ENCODE results near the gene GSTM3.
A peak's percentile ranks its signal among the peaks of the same experiment; 100 is the strongest.
"Not testable (repeated sequence)": the region's sequence is repeated elsewhere in the genome, so short reads cannot be mapped to it uniquely, and the experiment has no call there.

GSTM3 gene

DNA sequence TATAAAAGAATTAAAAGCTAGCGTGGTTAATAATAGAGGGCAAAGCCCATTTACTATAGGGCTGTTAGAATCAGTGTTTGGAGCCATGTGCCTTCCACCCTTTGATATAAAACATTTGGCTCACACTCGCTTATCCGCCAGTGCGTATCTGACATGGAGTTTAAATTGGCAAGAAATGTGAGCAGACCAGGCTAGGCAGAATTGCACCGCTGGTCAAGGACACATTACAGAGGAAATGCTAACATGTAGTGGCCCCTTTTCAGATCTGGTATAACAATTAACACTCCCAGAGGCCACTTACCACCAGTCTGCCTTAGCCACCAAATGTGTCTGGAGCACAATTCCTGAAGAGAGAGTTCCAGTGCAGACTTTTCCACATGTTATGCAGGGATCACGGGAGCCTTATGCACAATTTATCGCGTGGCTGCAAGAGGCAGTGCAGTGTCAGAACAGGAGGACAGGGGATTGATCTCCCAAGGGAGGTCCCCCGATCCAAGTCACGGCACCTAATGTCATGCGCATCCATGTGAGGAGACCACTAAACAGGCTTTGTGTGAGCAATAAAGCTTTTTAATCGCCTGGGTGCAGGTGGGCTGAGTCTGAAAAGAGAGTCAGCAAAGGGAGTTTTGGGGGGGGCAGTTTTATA is 14.0 kb downstream of the GSTM3 start:
- no peak for DNase-seq (ENCODE audit: low read depth, low spot score)

DNA sequence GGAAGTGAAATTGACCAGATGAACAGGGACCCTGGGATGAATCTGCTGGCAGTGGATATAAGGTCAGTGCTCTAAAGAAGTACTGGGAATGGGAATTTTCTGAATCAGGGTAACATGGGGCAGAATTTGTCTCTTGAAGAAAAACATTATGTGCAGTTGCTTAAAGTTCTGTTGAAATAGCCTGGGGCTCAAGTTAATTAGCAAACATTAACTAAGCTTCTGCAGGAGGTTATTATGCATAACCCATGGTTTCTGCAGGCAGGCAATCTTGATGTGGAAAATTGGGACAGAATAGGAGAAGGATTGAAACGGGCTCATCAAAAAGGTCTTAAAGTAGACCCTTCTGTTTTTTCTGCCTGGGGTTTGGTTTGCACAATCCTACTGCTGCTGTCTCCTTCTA is 14.8 kb downstream of the GSTM3 start:
- no peak for DNase-seq (ENCODE audit: low read depth, low spot score)

DNA sequence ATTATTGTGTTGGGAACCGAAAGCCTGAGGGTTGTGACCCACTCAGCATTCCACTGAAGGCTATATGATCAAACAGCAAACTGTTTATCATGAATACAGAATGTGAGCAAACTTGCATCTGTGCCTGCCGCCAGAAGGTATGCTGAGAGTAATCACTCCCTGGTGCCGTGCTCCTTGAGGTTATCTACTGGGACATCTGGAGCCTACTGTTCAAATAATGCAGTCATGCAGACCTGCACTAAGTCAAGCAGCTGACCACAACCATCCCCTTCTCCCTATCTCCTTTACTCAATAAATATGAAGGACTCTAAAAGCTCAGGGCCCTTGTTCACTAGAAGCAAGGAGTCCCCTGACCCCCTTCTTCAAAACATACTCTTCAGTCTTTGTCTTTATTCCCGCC is 15.3 kb downstream of the GSTM3 start:
- no peak for DNase-seq (ENCODE audit: low read depth, low spot score)

DNA sequence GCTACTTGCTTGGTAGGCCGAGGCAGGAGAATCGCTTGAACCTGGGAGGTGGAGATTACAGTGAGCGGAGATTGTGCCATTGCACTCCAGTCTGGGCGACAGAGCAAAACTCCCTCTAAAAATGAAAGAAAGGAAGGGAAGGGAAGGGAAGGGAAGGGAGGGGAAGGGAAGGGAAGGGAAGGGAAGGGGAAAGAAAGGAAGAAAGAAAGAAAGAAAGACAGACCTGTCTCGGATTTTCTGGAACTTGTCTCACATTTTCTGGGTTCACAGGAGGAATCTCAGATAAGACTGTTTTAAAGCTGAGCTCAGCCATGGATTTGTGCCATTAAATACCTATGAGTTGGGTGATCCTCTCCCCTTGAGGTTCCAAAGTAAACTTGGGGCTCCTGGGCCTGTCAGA is 15.9 kb downstream of the GSTM3 start:
- no peak for DNase-seq (ENCODE audit: low read depth, low spot score)

DNA sequence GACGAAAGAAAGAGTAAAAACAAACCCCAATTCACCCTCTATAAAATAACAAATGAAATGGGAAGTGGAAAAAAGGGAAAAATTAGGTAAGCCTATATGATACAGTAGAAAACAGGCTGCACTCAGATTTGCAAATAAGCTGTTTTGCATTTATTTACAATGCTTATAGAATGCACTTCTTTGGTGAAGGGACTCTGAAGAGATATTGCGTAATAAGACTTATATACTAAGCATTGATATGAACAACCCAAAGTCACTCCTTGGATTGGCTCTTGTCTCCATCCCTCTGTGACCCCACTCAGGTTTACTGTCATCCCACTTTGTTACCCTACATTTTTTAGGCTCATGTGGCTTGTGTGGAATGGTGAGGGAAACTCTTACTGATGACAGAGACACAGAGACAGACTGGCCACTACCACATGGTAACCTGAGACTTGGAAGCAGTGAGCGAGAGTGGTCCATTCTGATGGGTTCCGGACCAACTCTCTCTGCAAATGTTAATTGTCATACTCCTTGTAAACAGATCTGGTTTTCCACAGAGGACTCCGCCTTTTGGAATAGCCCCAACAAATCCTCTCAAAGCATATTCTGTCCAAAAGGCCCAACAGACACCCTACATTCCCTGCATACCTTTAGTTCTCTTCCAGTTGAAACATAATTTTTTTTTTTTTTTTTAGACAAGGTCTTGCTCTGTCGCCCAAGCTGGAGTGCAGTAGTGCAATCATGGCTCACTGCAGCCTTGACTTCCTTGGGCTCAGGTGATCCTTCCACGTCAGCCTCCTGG is 17.7 kb downstream of the GSTM3 start:
- peak; percentile 18 for DNase-seq (ENCODE audit: low read depth, low spot score)

DNA sequence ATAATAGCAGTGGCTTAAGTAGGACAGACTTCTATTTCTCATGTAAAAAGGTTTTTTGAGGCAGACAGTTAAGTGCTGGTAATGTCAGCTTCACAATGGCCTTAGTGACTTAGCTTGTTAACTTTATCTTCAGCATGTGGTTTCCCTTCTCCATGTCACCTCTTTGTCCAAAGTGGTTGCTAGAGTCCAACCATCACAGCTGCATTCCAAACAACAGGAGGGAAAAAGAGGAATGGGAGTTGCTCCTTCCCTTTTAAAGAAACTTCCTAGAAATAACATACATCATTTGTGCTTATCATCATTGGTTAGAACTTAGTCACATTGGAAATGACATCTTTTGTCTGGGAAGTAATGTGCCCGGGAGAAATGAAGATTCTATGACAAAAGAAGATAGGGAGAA is 18.9 kb downstream of the GSTM3 start:
- DNase-seq (ENCODE audit: low read depth, low spot score) = no peak

DNA sequence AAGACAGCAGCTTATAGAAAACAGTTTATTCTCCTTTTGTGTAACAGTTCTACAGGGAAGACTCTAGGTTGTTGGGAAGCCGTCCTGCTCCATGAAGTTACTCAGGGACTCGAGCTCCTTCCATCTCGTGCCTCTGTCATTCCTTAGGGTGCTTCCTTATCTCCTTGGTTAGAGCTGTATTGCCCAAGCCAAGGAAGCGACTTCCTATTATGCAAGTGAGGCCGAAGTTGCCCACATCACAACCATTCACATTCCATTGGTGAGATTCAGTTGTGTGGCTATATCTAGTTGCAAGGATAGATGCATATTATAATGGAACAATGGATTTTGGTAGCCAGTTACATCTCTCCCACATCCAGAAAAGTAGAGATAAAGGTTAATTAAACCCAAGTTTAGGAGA is 19.8 kb downstream of the GSTM3 start:
- no peak for DNase-seq (ENCODE audit: low read depth, low spot score)

DNA sequence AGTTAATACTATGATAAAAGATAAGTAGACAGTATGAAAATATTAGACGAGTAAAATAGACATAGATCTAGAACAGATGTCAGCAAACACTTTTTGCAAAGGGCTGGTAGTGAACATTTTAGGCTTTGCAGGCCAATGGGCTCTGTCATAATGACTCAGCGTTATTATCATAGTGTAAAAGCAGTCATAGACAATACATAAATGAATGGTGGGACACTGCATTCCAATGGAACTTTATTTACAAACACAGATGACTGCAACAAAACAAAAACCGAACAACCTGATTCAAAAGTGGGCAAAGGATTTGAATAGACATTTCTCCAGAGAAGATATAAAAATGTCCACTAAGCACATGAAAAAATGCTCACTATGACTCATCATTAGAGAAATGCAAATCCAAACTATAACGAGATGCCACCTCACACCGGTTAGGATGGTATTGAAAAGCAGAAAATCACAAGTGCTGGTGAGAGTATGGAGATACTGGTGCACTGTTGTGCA is 21.5 kb downstream of the GSTM3 start:
- DNase-seq (ENCODE audit: low read depth, low spot score) = peak; percentile 31

DNA sequence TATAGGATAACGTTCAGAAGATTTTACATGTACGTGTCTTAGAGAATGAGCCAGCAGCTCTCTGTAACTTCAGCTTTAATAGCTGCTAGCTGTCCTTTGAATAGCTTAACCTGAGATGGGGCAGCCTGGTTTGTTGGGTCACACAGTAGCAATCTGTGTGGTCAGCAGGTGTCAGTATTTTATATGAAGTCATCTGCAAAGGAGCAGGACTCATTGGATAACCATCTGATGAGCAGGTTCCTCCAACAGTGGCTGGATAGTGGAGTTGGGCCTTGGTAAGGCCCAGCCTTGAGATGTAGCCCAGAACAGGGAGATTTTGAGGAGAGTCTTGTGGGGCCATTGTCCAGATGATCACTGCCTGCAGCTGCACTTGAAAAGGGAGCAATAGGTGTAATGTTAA is 22.3 kb downstream of the GSTM3 start:
- DNase-seq (ENCODE audit: low read depth, low spot score) = peak; percentile 18

DNA sequence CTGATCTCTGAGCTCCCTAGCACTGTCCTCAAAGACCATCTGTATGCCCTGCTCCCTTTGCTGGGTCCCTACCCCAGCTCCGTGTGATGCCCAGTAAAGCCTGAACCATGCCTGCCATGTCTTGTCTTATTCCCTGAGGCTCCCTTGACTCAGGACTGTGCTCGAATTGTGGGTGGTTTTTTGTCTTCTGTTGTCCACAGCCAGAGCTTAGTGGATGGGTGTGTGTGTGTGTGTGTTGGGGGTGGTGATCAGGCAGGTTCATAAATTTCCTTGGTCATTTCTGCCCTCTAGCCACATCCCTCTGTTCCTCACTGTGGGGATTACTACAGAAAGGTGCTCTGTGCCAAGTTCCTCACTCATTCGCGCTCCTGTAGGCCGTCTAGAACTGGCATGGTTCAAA is 23.1 kb downstream of the GSTM3 start:
- DNase-seq (ENCODE audit: low read depth, low spot score) = no peak

DNA sequence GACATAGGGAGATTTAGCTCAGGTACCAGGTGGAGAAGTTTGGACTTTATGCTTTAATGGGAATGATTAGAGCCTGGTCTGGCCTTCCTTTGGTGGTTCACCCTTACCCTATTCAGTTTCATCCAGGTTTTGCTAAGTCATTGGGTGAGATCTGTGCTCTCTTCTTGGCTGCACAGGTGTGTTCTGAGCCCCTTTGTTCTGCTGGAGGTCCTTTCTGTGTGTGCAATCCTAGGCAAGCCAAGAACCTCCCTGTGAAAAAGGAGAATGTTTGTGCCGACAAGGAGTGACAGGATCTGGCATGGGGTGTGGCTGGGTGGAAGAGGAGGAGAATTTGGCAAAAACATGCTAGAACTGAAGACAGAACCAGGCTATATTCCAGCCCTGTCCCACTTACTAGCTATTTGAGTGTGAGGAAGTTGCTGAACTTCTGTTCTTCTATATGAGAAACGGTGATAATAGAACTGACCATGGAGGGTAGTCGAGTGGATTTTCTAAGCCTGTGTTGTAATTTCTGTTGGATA is 24.2 kb downstream of the GSTM3 start:
- no peak for DNase-seq (ENCODE audit: low read depth, low spot score)

DNA sequence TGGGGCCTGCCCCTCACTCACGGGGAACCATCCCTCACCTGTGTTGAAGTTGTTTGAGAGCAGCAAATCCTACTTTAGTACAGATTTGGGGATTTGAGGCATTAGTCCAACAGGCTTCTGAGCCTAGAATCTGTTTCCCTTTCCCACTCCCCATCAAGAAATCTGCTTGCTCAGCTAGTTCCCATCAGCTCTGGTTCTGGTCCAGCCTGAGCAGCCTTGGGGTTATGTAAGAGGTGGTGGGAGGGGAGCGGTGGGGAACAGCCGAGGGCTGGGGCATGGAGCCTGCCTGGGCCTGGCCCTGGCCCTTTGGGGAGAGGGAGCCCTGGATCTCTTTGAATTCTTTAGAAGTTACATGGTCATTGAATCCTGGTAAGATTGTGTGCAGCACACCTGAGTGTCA is 24.7 kb downstream of the GSTM3 start:
- DNase-seq (ENCODE audit: low read depth, low spot score) = peak; percentile 0

DNA sequence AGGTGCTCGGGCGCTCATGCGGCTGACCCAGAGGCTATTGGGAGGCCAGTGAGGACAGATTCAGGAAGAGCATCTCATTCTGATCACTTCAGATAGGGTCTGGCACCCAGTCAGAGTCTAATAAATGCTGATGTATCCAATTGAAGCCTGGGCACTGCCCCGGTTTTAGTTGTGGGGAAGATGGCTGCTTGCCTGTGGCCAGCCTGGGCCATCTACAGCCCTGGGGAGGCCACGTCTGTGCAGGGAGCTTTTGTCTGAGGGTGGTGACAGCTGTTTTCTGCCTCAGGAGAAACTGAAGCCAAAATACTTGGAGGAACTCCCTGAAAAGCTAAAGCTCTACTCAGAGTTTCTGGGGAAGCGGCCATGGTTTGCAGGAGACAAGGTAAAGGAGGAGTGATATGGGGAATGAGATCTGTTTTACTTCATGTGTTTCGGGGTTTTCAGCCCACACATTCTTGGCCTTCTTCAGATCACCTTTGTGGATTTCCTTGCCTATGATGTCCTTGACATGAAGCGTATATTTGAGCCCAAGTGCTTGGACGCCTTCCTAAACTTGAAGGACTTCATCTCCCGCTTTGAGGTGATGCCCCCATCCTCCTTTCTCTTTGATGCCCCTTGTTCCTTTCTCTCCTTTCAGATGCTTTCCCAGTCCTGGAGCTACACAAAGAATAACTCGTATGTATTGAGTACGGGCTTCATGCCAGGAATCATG is 26.0 kb downstream of the GSTM3 start:
- peak; percentile 0 for DNase-seq (ENCODE audit: low read depth, low spot score)

DNA sequence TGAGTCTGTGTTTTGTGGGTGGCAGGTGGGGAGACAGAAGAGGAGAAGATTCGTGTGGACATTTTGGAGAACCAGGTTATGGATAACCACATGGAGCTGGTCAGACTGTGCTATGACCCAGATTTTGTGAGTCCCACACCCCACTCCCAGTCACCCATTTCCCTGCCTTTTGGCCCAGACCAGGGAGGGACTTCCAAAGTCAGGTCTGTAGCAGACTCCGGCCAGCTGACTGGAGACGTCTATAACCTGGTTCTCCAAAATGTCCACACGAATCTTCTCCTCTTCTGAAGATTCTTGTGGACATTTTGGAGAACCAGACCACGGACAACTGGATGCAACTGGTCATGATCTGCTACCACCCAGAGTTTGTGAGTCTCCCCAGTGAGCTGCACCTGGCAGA is 27.2 kb downstream of the GSTM3 start:
- no peak for DNase-seq (ENCODE audit: low read depth, low spot score)

DNA sequence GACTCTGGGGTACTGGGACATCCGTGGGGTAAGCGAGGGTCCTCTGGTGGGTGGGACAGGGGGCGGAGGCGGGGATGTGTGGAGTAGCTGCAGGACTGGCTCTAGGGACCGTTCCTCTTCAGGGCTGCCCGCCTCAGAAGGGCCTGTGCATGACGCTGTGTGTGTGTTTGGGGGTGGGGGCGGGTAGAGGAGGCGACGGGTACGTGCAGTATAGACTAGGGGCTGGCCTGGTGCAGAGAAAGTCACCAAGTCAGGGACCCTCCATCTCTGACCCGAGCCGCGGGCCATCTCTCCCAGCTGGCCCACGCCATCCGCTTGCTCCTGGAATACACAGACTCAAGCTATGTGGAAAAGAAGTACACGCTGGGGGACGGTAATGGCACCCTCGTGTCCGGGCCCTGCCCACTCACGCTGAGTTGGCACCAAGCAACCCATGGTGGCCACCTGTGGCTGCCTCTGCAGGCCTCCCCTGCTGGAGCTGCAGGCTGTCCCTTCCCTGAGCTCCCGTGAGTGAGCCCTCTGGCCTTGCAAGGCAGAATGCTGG is 28.4 kb downstream of the GSTM3 start:
- DNase-seq (ENCODE audit: low read depth, low spot score) = no peak

DNA sequence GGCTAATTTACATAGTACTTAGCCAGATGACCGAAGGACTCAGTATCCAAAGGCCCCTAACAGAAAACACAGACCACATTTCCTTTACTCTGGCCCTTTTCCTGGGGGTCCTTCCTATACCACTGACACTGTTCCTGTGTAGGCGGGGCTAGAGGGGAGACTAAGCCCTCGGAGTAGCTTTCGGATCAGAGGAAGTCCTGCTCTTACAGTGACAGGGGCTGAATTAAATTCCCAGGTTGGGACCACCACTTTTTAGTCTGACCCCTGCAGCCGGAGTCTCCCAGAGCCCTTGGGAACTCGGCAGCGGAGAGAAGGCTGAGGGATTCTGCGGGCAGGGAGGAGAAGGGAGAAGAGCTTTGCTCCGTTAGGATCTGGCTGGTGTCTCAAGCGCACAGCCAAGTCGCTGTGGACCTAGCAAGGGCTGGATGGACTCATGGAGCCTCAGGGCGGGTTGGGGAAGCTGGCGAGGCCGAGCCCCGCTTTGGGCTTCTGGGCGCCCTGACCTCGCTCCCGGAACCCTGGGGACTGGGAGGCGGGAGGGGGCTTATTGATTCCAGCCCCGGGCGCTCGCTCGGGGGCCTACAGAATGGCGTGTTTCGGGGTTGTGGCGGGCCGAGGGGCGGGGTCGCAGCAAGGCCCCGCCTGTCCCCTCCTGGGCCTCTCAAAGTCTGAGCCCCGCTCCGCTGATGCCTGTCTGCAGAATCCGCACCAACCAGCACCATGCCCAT is 29.1 kb downstream of the GSTM3 start, which contains the start of gene GSTM5:
TSS of gene GSTM5 (plus strand) at position 659 of the 728 bp plus-strand sequence. CDS start at position 721, 62 bp downstream.
- DNase-seq (ENCODE audit: low read depth, low spot score) = peak; percentile 1

DNA sequence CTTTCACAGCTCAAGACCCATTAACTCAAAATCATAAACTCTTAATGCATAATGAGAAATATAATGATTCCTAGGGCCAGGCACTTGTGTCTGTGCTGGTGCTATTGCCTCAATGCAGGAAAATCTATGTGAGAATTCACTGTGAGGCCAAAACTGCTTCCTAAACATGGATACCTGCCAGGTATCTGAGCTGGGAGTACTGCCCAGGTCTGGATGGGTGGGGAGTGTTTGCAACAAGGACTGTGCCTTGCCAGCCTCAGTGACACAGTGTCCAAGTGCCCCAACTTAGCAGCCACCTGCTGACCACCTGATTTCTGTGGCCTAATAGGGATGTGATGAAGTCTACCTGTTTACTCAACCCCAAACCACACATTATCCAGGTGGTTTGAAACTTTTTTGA is 31.0 kb downstream of the GSTM3 start:
- DNase-seq (ENCODE audit: low read depth, low spot score) = not testable (repeated sequence)

DNA sequence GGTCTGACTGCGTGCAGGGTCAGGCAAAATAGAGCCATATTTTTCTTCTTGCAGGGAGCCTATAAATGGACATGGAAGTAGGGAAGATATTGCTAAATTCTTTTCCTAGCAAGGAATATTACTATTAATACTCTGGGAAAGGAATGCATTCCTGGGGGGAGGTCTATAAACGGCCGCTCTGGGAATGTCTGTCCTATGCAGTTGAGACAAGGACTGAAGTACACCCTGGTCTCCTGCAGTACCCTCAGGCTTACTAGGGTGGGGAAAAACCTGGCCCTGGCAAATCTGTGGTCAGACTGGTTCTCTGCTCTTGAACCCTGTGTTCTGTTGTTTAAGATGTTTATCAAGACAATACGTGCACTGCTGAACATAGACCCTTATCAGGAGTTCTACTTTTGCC is 31.9 kb downstream of the GSTM3 start:
- DNase-seq (ENCODE audit: low read depth, low spot score) = peak; percentile 0

DNA sequence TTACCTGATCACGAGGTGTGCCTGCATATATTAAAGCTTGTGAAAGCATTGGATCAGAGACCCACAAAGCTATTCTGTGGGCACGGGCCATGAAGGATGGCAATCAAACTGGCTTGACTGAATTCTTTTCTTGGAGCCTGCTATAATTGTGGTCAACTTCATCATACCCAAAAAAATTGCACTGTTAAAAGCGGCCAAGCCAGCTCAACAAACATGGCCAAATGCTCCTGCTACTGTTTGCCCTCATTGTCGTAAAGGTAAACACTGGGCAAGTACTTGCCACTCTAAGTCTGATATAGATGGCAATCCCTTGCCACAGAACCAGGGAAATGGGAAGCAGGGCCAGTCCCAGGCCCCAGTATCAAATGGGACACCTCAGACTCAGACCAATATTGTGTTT is 35.4 kb downstream of the GSTM3 start:
- no peak for DNase-seq (ENCODE audit: low read depth, low spot score)

DNA sequence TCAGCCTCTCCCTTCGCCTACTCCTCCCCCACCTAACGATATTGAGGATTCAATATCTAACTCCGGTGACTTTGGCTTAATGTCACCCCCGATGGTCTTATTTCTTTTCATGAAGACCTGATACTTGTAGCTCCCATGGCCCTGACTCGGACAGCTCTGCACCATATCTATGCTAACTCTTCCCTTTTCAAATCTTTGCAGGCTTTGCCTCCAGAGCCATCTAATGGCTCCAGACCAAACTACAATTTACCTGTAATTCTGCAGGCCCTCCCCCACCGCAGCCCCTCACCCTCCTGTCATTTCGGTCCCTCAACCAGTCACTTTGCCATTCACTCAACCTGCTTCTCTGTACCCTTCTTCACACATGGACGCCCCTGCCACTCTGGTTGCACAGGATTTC is 36.7 kb downstream of the GSTM3 start:
- DNase-seq (ENCODE audit: low read depth, low spot score) = no peak

DNA sequence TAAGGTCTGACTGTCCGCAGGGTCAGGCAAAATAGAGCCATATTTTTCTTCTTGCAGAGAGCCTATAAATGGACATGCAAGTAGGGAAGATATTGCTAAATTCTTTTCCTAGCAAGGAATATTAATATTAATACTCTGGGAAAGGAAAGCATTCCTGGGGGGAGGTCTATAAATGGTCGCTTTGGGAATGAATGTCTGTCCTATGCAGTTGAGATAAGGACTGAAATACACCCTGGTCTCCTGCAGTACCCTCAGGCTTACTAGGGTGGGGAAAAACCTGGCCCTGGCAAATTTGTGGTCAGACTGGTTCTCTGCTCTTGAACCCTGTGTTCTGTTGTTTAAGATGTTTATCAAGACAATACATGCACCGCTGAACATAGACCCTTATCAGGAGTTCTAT is 37.9 kb downstream of the GSTM3 start:
- DNase-seq (ENCODE audit: low read depth, low spot score) = not testable (repeated sequence)
